ENCODE results near the gene ATG16L2.

DNA sequence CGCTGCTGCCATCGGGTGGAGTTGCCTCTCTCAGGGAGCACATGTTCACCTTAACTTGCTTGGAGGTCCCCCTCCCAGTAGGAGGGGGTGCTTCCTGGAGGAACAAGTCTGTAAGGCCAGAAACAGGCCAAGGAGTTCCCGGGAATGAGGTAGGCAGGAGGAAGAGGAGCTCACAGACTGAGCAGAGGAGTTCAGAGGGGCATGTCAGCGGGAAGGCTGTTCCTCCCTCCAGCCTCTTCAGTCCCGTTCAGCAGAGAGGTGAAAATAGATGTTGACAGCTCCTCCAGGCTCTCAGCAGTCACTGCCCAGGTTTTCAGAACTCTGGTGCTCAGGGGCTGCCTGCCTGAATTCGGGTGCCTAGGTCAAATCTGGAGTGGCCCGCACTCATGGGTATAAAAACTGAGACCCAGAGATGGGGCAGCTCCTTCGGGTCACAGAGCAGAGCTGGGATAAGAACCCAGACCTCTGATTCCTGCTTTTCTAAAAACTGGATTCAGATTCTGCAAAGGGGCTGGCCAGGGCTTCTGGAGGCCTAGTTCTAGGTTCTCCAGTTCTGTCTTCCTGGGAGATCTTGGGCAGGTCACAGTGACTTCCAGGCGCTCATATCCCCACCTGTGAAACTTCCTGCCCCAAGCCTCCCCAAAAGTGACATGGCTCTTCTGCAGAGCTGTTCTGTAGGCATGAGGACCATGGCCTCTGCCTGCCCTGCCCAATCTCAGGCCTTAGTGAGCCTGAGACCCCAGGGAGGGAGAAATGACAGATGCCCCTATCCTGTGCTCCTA, 18.3 kb downstream of the ATG16L2 start:
- TF ChIP-seq EZH2 (IDR thresholded peaks at IDR 0.05; ENCODE audit: low read depth) (no peak), CTCF (conservative IDR thresholded peaks at IDR 0.05) (no peak)
